ENCODE measurements around the gene SLC16A8.

SLC16A8 gene

GRCh38 chr22:38111925-38112355 lies 28.0 kb upstream of the SLC16A8 start:
- DNase-seq = no peak

- no peak for DNase-seq
These were observed 27.2 kb upstream of the SLC16A8 start for GRCh38 chr22:38110863-38111852.

GRCh38 chr22:38110008-38110862 lies 26.3 kb upstream of the SLC16A8 start, which contains the start of gene BAIAP2L2:
TSS of gene BAIAP2L2 (minus strand) at chr22:38110684. CDS start at chr22:38110525, 159 bp downstream.
- no peak for DNase-seq

- DNase-seq = no peak
These were observed 25.5 kb upstream of the SLC16A8 start for GRCh38 chr22:38109371-38110001.

DNA sequence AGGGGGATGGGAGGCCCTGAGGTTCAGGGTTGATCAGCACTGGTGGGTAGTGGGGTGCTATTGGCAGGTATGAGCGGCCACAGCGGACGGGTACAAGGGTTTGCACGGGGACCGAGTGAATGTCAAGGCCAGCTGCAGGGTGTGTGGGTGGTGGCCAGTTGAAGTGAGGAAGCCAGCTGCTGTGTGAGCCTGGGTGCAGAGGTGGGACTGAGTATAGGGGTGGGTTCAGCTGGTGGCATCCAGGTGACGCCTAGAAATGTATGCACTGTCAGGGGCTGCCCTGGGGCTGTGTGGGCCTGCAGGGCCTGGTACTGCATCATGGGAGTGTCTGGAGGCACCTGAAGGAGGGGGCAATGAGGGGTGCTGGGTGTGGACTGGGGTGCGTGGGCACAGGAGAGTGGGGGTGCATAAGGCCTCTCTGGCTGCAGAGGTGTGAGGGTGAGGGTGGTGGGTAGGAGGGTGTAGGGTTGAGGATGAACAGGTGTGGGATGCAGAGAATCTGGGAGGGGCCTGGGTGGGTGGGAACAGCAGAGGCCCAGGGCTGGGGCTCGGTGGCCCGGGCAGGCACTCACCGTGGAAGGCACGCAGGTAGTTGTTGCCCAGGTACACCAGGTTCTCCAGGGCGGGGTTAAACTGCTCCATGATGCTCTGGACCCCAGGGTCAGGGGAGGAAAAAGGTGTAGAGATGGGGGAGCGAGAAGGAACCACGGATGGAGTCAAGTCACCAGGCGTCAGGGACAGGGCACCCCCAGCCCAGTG lies 24.8 kb upstream of the SLC16A8 start:
- no peak for DNase-seq

GRCh38 chr22:38107692-38108515 lies 23.9 kb upstream of the SLC16A8 start:
- no peak for DNase-seq

GRCh38 chr22:38106814-38107578 lies 23.0 kb upstream of the SLC16A8 start:
- DNase-seq = no peak

- DNase-seq = peak; percentile 32
These were observed 20.1 kb upstream of the SLC16A8 start for GRCh38 chr22:38104084-38104483.

DNA sequence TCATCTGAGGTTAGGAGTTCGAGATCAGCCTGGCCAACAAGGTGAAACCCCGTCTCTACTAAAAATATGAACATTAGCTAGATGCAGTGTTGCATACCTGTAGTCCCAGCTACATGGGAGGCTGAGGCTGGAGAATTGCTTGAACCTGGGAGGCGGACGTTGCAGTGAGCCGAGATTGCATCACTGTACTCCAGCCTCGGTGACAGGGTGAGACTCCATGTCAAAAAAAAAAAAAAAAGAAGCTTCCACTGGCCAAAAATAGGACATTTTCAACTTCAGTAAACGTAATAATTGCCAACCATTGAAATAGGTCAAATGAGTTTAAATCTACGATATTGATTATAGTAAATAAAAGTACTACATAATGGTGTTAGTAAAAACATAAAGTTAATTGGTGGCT lies 19.7 kb upstream of the SLC16A8 start:
- no peak for DNase-seq

- no peak for DNase-seq
These were observed 14.6 kb upstream of the SLC16A8 start for GRCh38 chr22:38098410-38099249.

- DNase-seq = no peak
These were observed 13.8 kb upstream of the SLC16A8 start for GRCh38 chr22:38097557-38098409.

DNA sequence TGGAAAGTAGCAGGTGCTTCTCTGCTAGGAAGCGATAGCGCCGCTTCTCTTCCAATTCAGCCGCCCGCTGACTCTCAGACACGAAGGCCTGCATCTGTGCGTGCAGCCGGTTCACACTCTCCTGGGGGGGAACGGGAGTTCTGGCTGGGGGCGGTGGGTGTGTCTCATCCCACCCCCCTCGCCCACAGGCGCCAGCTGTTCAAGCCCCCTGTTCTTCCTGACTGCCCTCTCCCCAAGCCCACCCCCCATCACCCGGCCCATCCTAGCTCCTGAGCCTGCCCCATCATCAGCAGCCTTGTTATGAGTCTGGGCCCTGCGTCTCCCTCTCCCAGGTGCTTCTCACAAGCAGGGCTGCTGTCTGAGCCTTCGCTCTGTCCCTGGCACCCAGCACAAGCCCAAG lies 13.1 kb upstream of the SLC16A8 start:
- DNase-seq = no peak

- DNase-seq = no peak
These were observed 5.5 kb upstream of the SLC16A8 start for GRCh38 chr22:38089474-38089851.

- DNase-seq = no peak
These were observed 4.9 kb upstream of the SLC16A8 start for GRCh38 chr22:38088629-38089473.

- no peak for DNase-seq
These were observed 3.9 kb upstream of the SLC16A8 start for GRCh38 chr22:38087855-38088254.

GRCh38 chr22:38086942-38087341 lies 3.0 kb upstream of the SLC16A8 start:
- no peak for DNase-seq

DNA sequence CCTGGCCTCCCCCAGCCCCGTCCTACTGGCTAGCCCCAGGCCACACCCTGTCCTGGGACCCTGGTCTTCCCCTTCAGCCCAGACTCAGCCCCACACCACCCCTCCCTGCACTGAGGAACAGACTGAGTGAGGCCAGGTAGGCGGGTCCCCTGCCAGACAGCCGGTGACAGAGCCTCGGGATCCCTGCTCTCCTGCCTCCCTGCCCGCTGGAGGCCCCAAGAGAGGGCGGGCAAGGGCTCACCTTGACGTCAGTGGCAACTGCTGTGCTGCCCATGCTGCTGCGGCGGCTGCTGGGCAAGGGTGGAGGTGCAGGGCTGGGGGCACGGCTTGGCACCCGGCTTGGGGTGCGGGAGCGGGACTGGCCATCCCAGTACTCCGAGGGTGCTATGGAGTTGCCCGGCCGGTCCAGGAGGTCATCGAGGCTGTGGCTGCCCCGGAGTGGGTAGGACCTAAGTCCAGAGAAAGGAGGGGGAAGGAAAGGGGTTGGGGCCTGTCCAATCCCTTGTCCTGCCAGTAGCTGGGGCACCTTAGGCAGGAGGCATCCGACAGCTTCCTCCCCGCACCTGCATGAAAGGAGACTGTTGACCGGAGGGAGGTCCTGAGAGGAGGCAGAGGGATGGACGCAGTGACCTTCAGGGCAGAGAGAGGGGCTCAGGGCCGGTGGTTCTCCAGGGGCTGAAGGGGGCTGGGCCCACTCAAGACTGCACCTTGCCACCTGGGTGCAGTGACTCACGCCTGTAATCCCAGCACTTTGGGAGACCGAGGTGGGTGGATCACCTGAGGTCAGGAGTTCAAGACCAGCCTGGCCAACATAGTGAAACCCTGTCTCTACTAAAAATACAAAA lies 2.2 kb upstream of the SLC16A8 start:
- no peak for DNase-seq
